8988T (cell line): Measurements from ENCODE around the gene GNL3.

ENCODE experiments used
- DNase-seq: peaks from one replicate; pipeline ENCODE4 v3.0.0; 2011

Gene GNL3

DNA sequence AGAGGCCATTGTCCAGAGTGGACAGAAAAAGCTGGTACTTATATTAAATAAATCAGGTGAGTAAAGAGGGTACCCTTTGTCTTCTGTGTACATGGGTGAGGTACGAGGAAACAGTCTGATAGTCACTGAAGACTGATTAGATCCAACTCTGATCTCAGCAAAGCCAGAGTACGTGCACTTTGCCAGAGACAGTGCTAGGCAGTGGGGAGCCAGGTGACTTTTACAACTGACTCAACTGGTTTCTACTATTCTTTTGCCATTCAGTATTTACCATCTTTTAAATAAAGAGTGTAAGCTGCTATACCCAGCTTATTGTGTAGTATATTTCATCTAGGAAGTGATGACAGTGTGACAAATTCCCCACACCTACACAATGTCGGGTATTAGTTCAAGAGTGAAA lies 3.3 kb downstream of the GNL3 start:
- DNase-seq, result no peak

- no peak for DNase-seq
Measured at GRCh38 chr3:52690560-52690959, 4.7 kb downstream of the GNL3 start.

DNA sequence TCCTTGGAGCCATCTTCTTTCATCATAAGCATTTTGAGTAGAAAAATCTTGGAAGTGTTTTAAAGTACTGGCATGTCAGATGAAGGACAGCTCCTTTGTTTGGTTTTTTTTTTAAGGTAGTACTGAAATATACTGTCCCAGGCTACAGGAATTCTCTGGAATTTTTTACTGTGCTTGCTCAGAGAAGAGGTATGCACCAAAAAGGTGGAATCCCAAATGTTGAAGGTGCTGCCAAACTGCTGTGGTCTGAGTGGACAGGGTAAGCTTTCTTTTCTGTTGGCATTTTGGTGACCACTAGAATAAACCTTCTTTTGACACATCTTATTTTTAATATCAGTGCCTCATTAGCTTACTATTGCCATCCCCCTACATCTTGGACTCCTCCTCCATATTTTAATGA lies 7.2 kb downstream of the GNL3 start:
- DNase-seq, result no peak

DNA sequence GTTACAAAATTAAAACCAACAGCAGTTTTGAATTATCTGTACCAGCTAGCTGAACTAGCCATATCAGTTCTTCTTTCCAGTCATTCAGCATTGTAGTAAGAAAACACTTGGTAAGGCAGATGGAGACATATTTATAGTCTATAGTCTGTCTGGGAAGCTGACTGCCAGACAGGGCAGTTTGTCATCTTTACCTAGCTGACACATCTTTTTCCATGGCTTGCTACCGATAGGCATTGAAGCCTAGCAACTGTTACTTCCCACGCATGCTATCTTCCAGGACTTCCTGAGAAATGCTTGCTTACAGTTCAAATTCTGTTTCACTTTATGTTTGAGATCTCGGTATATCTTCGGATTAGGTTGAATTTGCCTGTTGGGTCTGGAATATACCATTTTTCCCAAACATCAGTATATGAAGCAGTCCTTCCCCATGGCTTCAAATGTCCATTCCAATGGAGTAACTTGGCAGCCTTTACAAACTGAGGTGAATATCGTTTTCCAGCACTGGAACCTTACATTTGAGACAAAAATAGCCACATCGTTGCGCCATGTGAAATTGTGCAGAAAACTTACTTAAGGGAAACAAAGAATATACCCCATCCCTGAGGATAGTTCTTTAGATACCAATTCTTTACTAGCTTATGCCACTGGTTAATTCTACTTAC lies 8.8 kb downstream of the GNL3 start:
- no peak for DNase-seq

DNA sequence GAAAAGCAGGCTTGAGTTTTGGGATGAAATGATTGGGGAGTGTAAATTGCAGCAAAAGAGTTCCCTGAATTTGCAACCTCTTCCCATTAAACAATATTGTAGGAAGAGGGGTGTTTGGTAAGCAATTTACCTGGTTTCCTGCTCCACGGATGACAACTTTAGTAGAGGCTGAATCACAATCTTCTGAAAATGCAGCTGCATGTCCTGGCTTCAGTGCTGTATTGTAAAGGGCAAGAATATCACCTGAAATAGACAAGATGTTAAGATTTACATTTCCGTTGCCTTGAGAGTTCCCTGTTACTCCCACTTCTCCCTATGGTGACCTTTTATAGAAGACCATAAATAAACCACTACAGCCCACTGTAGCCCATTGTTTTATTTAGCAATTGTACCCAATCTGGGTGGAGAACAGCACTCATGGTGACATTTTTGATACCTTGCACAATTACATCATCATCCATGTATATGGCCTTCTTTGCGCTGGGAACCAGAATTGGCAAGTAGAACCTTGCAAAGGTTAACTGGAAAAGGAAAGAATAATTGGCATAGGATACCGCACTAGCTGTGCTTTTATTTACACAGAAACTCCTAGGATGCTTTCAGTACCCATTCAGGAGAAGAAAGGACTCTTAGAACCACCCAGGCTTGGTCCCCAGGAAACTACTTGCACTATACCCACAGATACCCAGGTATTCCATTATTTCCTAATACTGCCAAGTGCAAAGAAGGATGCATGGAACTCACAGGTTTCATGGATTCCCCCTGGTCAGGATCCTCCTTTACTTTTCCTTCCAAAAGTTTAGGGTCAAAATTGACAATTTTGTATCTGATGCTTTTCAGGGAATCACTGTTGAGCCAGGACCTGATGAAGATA lies 10.2 kb downstream of the GNL3 start:
- DNase-seq, result no peak

DNA sequence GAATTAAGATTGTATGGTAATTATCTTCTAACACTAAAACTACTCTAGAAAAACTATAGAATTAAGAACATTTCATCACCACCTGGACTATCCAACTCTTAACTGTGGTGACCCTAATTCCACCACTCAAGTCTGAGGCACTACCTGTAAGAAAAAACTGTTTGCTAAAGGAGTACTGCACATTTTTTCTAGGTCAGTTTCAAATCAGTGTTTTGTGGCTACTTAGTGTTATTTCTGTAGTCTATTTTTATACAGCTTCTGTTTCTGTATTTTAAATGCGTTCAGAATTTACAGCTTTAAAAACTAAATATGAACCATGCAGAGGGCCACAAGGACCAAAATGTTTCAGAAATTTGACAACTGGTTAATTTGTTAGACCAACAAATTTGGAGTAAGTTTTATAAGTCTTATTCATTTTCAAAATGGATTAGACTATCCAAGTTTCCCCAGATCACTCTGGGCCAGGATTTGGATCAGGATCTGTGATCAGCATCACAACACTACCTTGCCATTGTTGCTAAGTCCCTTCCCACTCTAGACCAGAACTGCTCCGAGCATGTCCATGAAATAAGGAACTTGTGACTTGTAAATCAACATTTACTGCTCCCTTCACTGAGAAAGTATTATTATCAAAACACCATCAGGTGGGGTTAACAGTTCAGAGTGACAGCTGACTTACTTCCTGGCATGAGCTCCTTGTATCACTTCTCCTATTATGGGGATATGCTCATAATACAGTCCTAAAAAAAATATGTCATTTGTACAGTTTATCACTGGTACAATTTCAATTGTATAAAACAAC lies 11.2 kb downstream of the GNL3 start:
- DNase-seq, result no peak

DNA sequence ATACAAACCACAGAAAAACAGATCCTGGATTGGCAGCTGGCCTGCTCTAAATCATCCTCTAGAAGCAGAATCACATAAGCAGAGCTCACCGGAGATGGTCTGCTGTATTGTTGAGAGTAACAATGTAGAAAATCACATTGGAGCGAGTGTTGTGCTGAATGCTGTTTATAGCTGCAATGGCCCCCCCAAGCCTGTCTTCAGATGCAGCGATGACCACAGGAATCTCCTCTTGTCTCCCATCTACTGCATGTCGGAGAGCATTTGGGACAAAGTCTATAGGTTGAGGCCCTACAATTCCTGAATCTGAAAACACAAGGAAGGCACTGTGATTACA lies 11.8 kb downstream of the GNL3 start:
- no peak for DNase-seq

DNA sequence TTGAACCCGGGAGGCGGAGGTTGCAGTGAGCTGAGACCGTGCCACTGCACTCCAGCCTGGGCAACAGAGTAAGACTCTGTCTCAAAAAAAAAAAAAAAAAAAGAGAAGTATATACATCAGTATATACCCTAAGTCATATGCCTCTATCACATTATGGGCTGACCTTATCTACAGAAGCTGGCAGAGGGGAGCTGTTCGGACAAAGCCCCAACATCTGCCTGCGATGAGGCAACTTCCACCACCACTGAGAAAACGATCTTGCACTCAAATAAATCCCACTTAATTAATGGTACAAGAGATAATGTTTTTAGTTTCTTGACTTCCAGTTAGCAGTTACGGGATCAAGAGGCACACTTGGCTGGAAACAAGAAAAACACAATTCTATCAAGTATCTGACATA lies 17.5 kb downstream of the GNL3 start:
- no peak for DNase-seq

- peak; percentile 31 for DNase-seq
Measured at GRCh38 chr3:52704611-52705437, 19.0 kb downstream of the GNL3 start.

GRCh38 chr3:52705438-52705687 lies 19.5 kb downstream of the GNL3 start:
- DNase-seq, result no peak

DNA sequence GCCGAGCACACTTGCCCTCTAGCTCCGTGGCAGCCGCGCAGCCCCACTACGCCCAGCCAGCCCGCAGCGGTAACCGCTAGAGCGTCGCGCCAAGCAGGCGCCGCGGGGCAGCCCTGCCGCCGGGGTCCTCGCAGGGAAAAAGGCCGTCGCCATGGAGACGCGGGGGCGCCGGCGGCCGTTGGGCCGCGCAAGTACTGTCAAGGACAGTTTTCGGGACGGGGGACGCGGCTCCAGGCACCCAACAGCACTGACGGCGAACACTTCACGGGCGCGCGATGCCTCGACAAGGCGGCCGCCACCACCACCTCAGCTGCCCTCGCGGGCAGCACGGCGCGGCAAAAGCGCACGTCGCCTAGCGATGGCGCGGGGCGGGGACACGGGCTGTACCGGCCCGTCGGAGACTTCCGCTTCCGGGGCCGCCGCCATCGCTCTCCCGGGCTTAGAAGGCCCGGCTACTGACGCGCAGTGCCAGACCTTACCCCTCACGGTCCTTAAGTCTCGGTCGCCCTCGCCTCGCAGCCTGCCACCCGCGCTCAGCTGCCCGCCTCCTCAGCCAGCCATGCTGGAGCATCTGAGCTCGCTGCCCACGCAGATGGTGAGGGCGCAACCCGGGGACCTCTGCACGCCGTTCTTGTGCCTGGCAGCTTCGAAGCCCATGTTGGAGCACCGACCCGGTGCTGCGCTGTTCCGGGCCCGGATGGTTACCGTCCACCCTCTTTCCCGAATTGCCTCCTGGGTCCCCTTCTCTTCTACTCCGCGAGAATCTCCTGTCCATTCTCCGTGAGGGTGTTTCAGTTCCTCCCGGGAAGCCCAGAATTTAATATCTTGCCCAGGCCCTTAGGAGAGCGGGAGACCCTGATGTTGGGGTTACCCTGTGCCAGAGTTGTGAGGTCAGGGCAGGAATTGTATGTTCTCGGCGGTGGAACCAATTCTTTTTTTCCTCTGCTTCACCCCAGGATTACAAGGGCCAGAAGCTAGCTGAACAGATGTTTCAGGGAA lies 20.2 kb downstream of the GNL3 start, which contains the start of the genes GLT8D1 and SPCS1:
TSS of gene GLT8D1 (minus strand) at position 104 of the 999 bp plus-strand sequence. CDS start 5,331 bp downstream, outside the sequence.
TSS of gene SPCS1 (plus strand) at position 419 of the 999 bp plus-strand sequence. CDS start at position 560, 141 bp downstream.
- peak; percentile 86 for DNase-seq

- no peak for DNase-seq
Measured at GRCh38 chr3:52707585-52707984, 21.8 kb downstream of the GNL3 start.

DNA sequence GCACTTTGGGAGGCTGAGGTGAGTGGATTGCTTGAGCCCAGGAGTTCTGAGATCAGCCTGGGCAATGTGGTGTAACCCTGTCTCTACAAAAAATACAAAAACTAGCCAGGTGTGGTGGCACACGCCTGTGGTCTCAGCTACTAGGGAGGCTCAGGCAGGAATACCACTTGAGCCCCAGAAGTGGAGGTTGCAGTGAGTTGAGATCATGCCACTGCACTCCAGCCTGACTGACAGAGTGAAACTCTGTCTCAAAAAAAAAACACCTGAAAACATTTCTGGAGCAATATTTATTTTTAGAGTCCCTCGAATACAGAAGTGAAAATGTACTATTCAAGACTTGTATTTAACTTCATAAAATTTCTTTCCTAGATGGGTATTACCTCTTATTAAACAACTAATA lies 24.7 kb downstream of the GNL3 start:
- no peak for DNase-seq

- no peak for DNase-seq
Measured at GRCh38 chr3:52712291-52713212, 26.7 kb downstream of the GNL3 start.

DNA sequence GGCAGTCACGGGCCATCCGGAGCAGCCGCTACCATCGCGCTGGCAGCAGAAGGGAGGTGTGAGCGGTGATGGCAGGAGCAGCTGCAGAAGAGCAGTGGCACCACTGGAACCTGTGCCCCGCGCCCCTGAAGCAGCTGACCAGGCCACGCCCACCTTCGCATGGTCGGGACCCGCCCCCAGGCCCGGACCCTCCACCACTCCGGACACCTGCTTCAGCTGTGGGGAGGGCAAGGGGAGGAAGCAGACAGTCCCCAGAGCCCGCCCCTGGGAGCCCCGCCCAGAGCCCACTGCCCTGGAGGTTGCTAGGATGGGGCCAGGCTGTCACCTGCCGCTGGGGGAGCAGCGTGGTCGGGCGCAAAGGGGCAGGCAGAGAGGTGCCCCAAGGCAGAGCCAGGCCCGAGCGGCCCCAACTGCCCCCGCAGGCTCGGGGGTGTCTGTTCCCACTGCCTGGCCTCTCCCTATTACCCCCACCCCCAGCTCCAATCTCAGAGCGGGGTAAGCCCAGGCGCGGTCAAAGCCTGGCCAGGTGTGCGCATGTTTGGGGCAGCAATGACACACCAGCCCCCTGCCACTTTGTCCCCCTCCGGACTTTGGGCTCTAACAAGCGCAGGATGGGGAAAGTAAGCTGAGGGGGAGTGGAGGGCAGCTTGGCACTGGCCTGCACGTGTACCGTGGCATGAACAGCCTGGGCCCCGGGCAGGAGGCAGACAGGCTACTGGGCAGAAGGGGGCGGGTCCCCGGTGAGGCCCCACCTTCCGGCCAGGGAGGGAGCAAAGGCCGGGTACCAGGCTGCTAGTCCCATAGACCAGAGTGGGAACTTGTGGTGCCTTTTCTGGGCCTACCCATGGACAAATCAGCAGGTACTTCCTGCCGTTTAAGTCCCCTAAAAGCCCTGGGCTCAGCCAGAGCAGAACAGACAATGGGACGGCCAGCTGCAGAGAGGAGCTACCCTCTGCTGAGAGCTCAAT lies 28.8 kb downstream of the GNL3 start:
- no peak for DNase-seq

DNA sequence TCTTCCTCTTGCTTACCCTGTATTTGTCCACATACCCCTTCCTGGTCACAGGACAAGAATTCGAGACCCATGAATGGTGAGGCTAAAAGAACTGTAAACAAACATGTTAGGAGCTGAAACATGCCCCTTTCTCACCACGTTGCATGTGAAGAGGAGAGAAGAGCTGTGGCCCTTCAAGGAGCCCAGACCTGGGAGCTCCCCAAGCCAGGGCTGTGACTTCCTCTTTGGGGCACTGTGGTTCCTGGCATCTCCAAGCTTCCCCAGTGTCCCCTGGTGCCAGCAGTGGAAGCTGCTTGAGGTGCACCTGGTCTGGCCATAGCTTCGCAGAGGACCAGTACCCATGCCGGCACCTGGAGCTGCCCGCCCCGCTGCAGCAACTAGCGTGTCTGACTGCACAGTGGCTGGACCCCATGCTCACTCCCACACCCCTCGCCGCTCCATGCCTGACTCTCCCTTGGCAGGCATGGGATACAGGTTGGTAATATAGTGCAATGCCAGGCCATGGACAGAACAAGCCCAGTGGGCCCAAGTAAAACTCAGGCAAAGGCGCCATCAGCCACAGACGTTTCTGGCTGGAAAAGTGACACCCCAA lies 30.0 kb downstream of the GNL3 start:
- no peak for DNase-seq

GRCh38 chr3:52719618-52720017 lies 33.8 kb downstream of the GNL3 start:
- DNase-seq, result no peak

- DNase-seq, result no peak
Measured at GRCh38 chr3:52721002-52721729, 35.3 kb downstream of the GNL3 start.
